Keratinocyte (primary cell): ENCODE measurements around the gene PABPN1L. TPM values are rescaled to one million over a fixed set of nuclear protein-coding genes. Genes with fewer than 3 reads are reported as not detected.
"Not testable (repeated sequence)": the region's sequence is repeated elsewhere in the genome, so short reads cannot be mapped to it uniquely, and the experiment has no call there.

Experiments
- DNase-seq: peaks from one replicate; pipeline ENCODE4 v3.0.0-alpha.2; 2011; ENCODE audit warnings: low read depth, missing footprints, low spot score
- FAIRE-seq: peaks from 2 replicates; lab custom pipeline; 2011; peaks lifted over from hg19 to GRCh38; lab: Jason Lieb, UNC
- H2AFZ ChIP-seq: 2 replicates; pipeline ENCODE4 v1.6.0; 2012; ENCODE audit warnings: low read length, control low read depth, inconsistent platforms; ENCODE audit not compliant: control insufficient read depth
- H3K27ac ChIP-seq: 2 replicates; pipeline ENCODE4 v1.5.1; 2011; ENCODE audit warnings: low read length; ENCODE audit not compliant: control insufficient read depth, insufficient read depth
- H3K27me3 ChIP-seq: 3 replicates; pipeline ENCODE4 v1.6.0; 2011; ENCODE audit warnings: low read length; ENCODE audit not compliant: control insufficient read depth, insufficient read depth; ENCODE audit errors: extremely low read depth
- H3K36me3 ChIP-seq, 2 experiments: 2 replicates in 1 of 2; 3 replicates in 1 of 2; pipeline ENCODE4 v1.5.1; 2011; ENCODE audit warnings: low read length in 2 of 2, mild to moderate bottlenecking in 1 of 2; ENCODE audit not compliant: control insufficient read depth in 2 of 2, insufficient read depth in 2 of 2; ENCODE audit errors: extremely low read depth in 1 of 2
- H3K4me1 ChIP-seq: 3 replicates; pipeline ENCODE4 v1.5.1; 2011; ENCODE audit warnings: low read length; ENCODE audit not compliant: control insufficient read depth, insufficient read depth; ENCODE audit errors: extremely low read depth
- H3K4me2 ChIP-seq: 3 replicates; pipeline ENCODE4 v1.6.0; 2011; ENCODE audit warnings: low read depth, low read length; ENCODE audit not compliant: control insufficient read depth, insufficient read depth; ENCODE audit errors: extremely low read depth
- H3K4me3 ChIP-seq, 3 experiments: fragments of 200-600 bp in 1 of 3; sonication (generic) in 1 of 3; 2 replicates in 2 of 3; 3 replicates in 1 of 3; pipeline ENCODE4 v1.5.1; 2011 to 2016; ENCODE audit warnings: low read length in 3 of 3, mild to moderate bottlenecking in 3 of 3, control low read depth in 2 of 3, inconsistent platforms in 1 of 3, low read depth in 1 of 3, mixed read lengths in 1 of 3, mixed run types in 1 of 3, moderate library complexity in 1 of 3; ENCODE audit not compliant: control insufficient read depth in 2 of 3, insufficient read depth in 2 of 3; ENCODE audit errors: extremely low read depth in 1 of 3
- H3K79me2 ChIP-seq: 2 replicates; pipeline ENCODE4 v1.6.0; 2012; ENCODE audit warnings: low read length; ENCODE audit not compliant: control insufficient read depth, insufficient read depth
- H3K9ac ChIP-seq: 3 replicates; pipeline ENCODE4 v1.6.0; 2011; ENCODE audit warnings: low read length; ENCODE audit not compliant: control insufficient read depth, insufficient read depth; ENCODE audit errors: extremely low read depth
- H3K9me1 ChIP-seq: 3 replicates; pipeline ENCODE4 v1.6.0; 2011; ENCODE audit warnings: low read length; ENCODE audit not compliant: control insufficient read depth, insufficient read depth; ENCODE audit errors: extremely low read depth
- H3K9me3 ChIP-seq: 2 replicates; pipeline ENCODE4 v1.5.1; 2012; ENCODE audit warnings: low read depth, low read length; ENCODE audit not compliant: control insufficient read depth
- H4K20me1 ChIP-seq: 3 replicates; pipeline ENCODE4 v1.6.0; 2011; ENCODE audit warnings: low read length; ENCODE audit not compliant: control insufficient read depth, insufficient read depth; ENCODE audit errors: extremely low read depth
- CTCF ChIP-seq, 3 experiments: IDR thresholded peaks in 1 of 3; conservative IDR thresholded peaks in 1 of 3; optimal IDR thresholded peaks in 1 of 3; 2 replicates in 2 of 3; 3 replicates in 1 of 3; pipeline versions ENCODE3 to v1.5.1; 2011; ENCODE audit warnings: low read length in 3 of 3, mild to moderate bottlenecking in 3 of 3, moderate library complexity in 2 of 3, control low read depth in 1 of 3, inconsistent platforms in 1 of 3; ENCODE audit not compliant: insufficient read depth in 2 of 3; ENCODE audit errors: extremely low read depth in 1 of 3
- EZH2 ChIP-seq: IDR thresholded peaks from one replicate; pipeline ENCODE4 v1.6.1; 2012; ENCODE audit warnings: inconsistent platforms, mild to moderate bottlenecking, low read length, moderate library complexity
- dilution Hi-C: fragments of 300-500 bp; cut with MboI; formaldehyde crosslinking; loops from one replicate; pipeline ENCODE4 v1.7.0; 2020; ENCODE audit warnings: low sequenced_read_pairs; ENCODE audit not compliant: extremely low pct_ligation_motif_present
- polyA plus RNA-seq, 5 experiments: library from polyadenylated mRNA; depleted of rRNA in 3 of 5; stranded (reverse) in 3 of 5; stranded (forward) in 1 of 5; unstranded in 1 of 5; fragments of >200 nt; gene quantifications; 1 replicate in 1 of 5; 2 replicates in 3 of 5; 3 replicates in 1 of 5; pipeline versions ENCODE4 v1.2.1 to v1.2.3, GENCODE V29; 2011 to 2012; ENCODE audit warnings: missing spikeins in 2 of 5, low read depth in 1 of 5, low replicate concordance in 1 of 5

Gene PABPN1L
- polyA plus RNA-seq, 1 donor (not counting 4 experiments of a cell fraction or from before 2014, with no cell fraction given): not detected

DNA sequence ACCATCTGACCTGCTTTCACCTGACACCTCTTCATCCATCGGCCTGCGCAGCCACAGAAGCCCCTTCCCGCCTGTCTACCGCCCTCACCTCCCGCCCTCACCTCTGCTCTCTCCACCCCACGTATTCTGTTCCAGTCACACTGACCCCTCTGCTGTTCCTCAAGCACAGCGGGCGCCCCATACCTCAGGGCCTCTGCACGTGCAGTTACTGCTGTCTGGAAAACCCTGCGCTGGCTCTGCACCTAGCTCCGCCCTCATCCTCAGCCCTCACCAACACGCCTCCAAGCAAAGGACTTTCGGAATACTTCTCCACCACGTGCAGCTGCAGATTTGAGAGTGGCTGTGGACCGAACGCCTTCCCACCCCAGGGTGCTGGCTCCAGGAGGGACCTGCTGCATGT lies 24.6 kb upstream of the PABPN1L start:
- peaks cover 10% of the 10 kb centered on the region for H3K27me3 ChIP-seq
- no peaks in the 10 kb centered on the region for H3K4me1 ChIP-seq
- no peaks in the 10 kb centered on the region for H3K9me1 ChIP-seq
- no peak for TF ChIP-seq CTCF (optimal IDR thresholded peaks at IDR 0.05 in 1 of 3, IDR thresholded peaks at IDR 0.05 in 1 of 3, conservative IDR thresholded peaks at IDR 0.05 in 1 of 3; ENCODE audit: extremely low read depth in 1 of 3, insufficient read depth in 2 of 3, low read length in 3 of 3)
- TF ChIP-seq EZH2: no peak
- no peak overlapping the region for H3K4me3 ChIP-seq
- DNase-seq: no peak
- H3K4me2 ChIP-seq: no peak overlapping the region
- no peaks in the 10 kb centered on the region for H3K36me3 ChIP-seq
- no peaks in the 10 kb centered on the region for H3K9me3 ChIP-seq
- no peaks in the 10 kb centered on the region for H4K20me1 ChIP-seq
- no peak overlapping the region for H3K27ac ChIP-seq
- no peak overlapping the region for H3K9ac ChIP-seq
- FAIRE-seq: no peak
- H3K79me2 ChIP-seq: no peaks in the 10 kb centered on the region
- H2AFZ ChIP-seq: no peak overlapping the region
- dilution Hi-C loops: no loop called here

DNA sequence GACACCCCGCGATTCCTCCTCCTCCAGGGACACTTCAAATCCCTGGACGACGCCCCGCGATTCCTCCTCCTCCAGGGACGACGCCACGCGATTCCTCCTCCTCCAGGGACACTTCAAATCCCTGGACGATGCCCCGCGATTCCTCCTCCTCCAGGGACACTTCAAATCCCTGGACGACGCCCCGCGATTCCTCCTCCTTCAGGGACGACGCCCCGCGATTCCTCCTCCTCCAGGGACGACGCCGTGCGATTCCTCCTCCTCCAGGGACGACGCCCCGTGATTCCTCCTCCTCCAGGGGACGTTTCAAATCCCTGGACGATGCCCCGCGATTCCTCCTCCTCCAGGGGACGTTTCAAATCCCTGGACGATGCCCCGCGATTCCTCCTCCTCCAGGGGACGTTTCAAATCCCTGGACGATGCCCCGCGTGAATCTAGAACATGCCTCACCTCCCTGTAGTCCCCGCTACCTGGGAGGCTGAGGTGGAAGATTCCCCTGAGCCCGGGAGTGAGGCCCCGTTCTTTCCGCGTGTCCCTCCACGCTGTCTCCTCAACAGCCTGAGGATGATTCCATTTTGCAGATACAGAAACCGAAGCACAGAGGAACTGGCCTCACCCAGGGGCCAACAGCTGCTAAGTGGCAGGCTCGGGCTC lies 23.4 kb upstream of the PABPN1L start:
- H3K36me3 ChIP-seq, H3K9me3 ChIP-seq, H2AFZ ChIP-seq, H3K27ac ChIP-seq, H3K4me3 ChIP-seq, H4K20me1 ChIP-seq, H3K9ac ChIP-seq, dilution Hi-C loops, H3K9me1 ChIP-seq, FAIRE-seq, H3K79me2 ChIP-seq, H3K4me2 ChIP-seq, H3K4me1 ChIP-seq, DNase-seq: not testable (repeated sequence)
- H3K27me3 ChIP-seq: peaks cover 19% of the 10 kb centered on the region
